ENCODE measurements around the gene CAMK2G.

- TF ChIP-seq CTCF (IDR thresholded peaks at IDR 0.05) (no peak), EP300 (IDR thresholded peaks at IDR 0.05) (no peak)
These were observed 43.4 kb upstream of the CAMK2G start for GRCh38 chr10:73917566-73918305.
